Ovary (tissue), 3 donors: ENCODE results near the gene CTNNA3.

Source experiments
- CTCF ChIP-seq, 3 donors: fragments of 450-650 bp in 2 of 3; fragments of 200-600 bp in 1 of 3; IDR thresholded peaks; one replicate each; pipeline versions ENCODE4 v1.5.1 to v1.8.0; 2016 to 2022; ENCODE audit warnings: antibody characterized with exemption in 3 of 3, mild to moderate bottlenecking in 1 of 3
- POLR2A ChIP-seq: fragments of 450-650 bp; IDR thresholded peaks from one replicate; pipeline ENCODE4 v1.6.1; 2017; ENCODE audit warnings: antibody characterized with exemption, mild to moderate bottlenecking, moderate library complexity
- donor health status: DM: no; HTN: no; CAD: no.

- no peak for TF ChIP-seq POLR2A
- no peak for TF ChIP-seq CTCF (IDR thresholded peaks at IDR 0.05)
Observed at GRCh38 chr10:67211680-67212079, 484.3 kb downstream of the CTNNA3 start.
